Measurements from ENCODE around the gene NDUFS7. TPM values are rescaled to one million over a fixed set of nuclear protein-coding genes. Genes with fewer than 3 reads are reported as not detected.

Gene NDUFS7
- total and polyA plus RNA-seq, 9 of the 15 experiments (the other 6 are each of a cell fraction or from before 2014, with no cell fraction given), result 6.0 to 271 (median 60.6) TPM

- TF ChIP-seq, protein P1, sequence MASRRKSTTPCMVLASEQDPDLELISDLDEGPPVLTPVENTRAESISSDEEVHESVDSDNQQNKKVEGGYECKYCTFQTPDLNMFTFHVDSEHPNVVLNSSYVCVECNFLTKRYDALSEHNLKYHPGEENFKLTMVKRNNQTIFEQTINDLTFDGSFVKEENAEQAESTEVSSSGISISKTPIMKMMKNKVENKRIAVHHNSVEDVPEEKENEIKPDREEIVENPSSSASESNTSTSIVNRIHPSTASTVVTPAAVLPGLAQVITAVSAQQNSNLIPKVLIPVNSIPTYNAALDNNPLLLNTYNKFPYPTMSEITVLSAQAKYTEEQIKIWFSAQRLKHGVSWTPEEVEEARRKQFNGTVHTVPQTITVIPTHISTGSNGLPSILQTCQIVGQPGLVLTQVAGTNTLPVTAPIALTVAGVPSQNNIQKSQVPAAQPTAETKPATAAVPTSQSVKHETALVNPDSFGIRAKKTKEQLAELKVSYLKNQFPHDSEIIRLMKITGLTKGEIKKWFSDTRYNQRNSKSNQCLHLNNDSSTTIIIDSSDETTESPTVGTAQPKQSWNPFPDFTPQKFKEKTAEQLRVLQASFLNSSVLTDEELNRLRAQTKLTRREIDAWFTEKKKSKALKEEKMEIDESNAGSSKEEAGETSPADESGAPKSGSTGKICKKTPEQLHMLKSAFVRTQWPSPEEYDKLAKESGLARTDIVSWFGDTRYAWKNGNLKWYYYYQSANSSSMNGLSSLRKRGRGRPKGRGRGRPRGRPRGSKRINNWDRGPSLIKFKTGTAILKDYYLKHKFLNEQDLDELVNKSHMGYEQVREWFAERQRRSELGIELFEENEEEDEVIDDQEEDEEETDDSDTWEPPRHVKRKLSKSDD (conservative IDR thresholded peaks at IDR 0.05; ENCODE audit: low read length), result no peak
- TF ChIP-seq, protein P2, sequence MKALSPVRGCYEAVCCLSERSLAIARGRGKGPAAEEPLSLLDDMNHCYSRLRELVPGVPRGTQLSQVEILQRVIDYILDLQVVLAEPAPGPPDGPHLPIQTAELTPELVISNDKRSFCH (CRISPR knock-in tag; IDR thresholded peaks at IDR 0.05), result no peak
- TF ChIP-seq, protein P2 (tag; IDR thresholded peaks at IDR 0.05), result no peak
- no peak for TF ChIP-seq MBD2 (IDR thresholded peaks at IDR 0.05; ENCODE audit: borderline replicate concordance, low read depth)
- no peak for TF ChIP-seq NR1H2 (CRISPR knock-in tag; IDR thresholded peaks at IDR 0.05)
Observed at GRCh38 chr19:1374250-1374577, 9.5 kb upstream of the NDUFS7 start (continued).

- FAIRE-seq, result no peak
- no peak overlapping the region for H3K4me2 ChIP-seq (ENCODE audit: insufficient read depth, low read length)
- H3K9ac ChIP-seq (ENCODE audit: insufficient read depth in 1 of 2, low read depth in 2 of 2, low read length in 2 of 2), result peak overlapping the region in 1 of 2 experiments; percentile 43; a peak in 1 of 4 replicates
- H3K36me3 ChIP-seq (ENCODE audit: control insufficient read depth, insufficient read depth, low read length), result peaks cover 46% of the 10 kb centered on the region
- no TSS peak for BruUV-seq (replicated peaks)
- H3K9me3 ChIP-seq (replicated peaks; ENCODE audit: control insufficient read depth, insufficient read depth, low read depth, low read length), result no peaks in the 10 kb centered on the region
- no peaks in the 10 kb centered on the region for H3K9me1 ChIP-seq (ENCODE audit: control insufficient read depth, insufficient read depth, low read length)
- intact Hi-C loops (cut with micrococcal nuclease) (no loop called here), in situ Hi-C loops (cut with MboI) (no loop called here)
- TF ChIP-seq HSF4 (CRISPR knock-in tag; IDR thresholded peaks at IDR 0.05; ENCODE audit: borderline replicate concordance), result no peak
- no peak for TF ChIP-seq NFXL1 (CRISPR knock-in tag; IDR thresholded peaks at IDR 0.05)
- TF ChIP-seq RBBP5 (IDR thresholded peaks at IDR 0.05; ENCODE audit: borderline replicate concordance, insufficient read depth, low read length, poor library complexity, severe bottlenecking), result no peak
- no peak for TF ChIP-seq SIN3A (IDR thresholded peaks at IDR 0.05; ENCODE audit: borderline replicate concordance in 2 of 2, control insufficient read depth in 1 of 2, low read depth in 2 of 2, low read length in 2 of 2)
- no peak for TF ChIP-seq KLF6 (CRISPR knock-in tag; IDR thresholded peaks at IDR 0.05; ENCODE audit: borderline replicate concordance)
- TF ChIP-seq SMARCB1 (IDR thresholded peaks at IDR 0.05; ENCODE audit: insufficient read length, low read depth), result no peak
- TF ChIP-seq L3MBTL2 (IDR thresholded peaks at IDR 0.05), result no peak
- TF ChIP-seq NCOA6 (IDR thresholded peaks at IDR 0.05), result no peak
- TF ChIP-seq C11orf30 (IDR thresholded peaks at IDR 0.05; ENCODE audit: low read depth), result no peak
- TF ChIP-seq CBFA2T2 (conservative IDR thresholded peaks at IDR 0.05), result no peak
- no peak for TF ChIP-seq ZEB2 (IDR thresholded peaks at IDR 0.05)
- no peak for TF ChIP-seq RBM17 (IDR thresholded peaks at IDR 0.05; ENCODE audit: borderline replicate concordance, low read depth, low read length)
- H3K27me3 ChIP-seq (ENCODE audit: control insufficient read depth in 2 of 2, insufficient read depth in 2 of 2, low read length in 2 of 2), result no peaks in the 10 kb centered on the region
- H3K79me2 ChIP-seq (ENCODE audit: control insufficient read depth, insufficient read depth, low read length), result no peaks in the 10 kb centered on the region
- H3K4me3 ChIP-seq, result no peak overlapping the region
- CTCF ChIA-PET (ENCODE audit: low intra/inter-chr PET ratio), result interaction anchor here (0.6 kb wide), 1 partner anchor 96 kb away, joined by 5 read pairs; no protein-coding TSS in a partner anchor
- no peaks in the 10 kb centered on the region; the same call in 1 of the 2 replicates for H4K20me1 ChIP-seq (replicated peaks; ENCODE audit: control insufficient read depth, insufficient read depth, low read length)
- H3K4me1 ChIP-seq (replicated peaks in 1 of 2; ENCODE audit: control insufficient read depth in 2 of 2, insufficient read depth in 2 of 2, low read length in 2 of 2), result peaks cover 0 to 45% of the 10 kb centered on the region in 2 experiments; a peak in 2 of 5 replicates
- WGBS (ENCODE audit: insufficient coverage, low coverage, missing lambda C conversion rate), result 92% methylated on average over 15 of the region's 17 CpGs
- no peak for ATAC-seq
- POLR2A ChIA-PET, result no interaction called here
- H2AFZ ChIP-seq (ENCODE audit: low read depth, low read length), result no peak overlapping the region
- no peak for DNase-seq (ENCODE audit: extremely low read depth in 1 of 4, low spot score in 3 of 4)
- H3K27ac ChIP-seq (ENCODE audit: extremely low read depth, low read depth, low read length), result no peak overlapping the region
Observed at GRCh38 chr19:1376415-1376805, 7.3 kb upstream of the NDUFS7 start.
